DND-41 (cell line): ENCODE measurements around the gene RBMS3.

Experiments
- ATAC-seq: fragments of 200-7000 bp; cut with Tn5 transposase; 3 replicates; pipeline ENCODE4 v1.9.1; 2021; ENCODE audit warnings: low read depth; ENCODE audit not compliant: insufficient read depth
- DNase-seq: peaks from one replicate; pipeline ENCODE4 v3.0.0-alpha.2; 2020
- H2AFZ ChIP-seq: 2 replicates; pipeline ENCODE4 v1.6.0; 2012; ENCODE audit warnings: low read depth, low read length
- H3K27ac ChIP-seq: 2 replicates; pipeline ENCODE4 v1.5.1; 2012; ENCODE audit warnings: low read length, inconsistent platforms
- H3K27me3 ChIP-seq: fragments of 200-600 bp; sonication (generic); 2 replicates; pipeline ENCODE4 v1.6.0; 2012; ENCODE audit warnings: low read length, mild to moderate bottlenecking, inconsistent platforms; ENCODE audit not compliant: insufficient read depth, poor library complexity
- H3K36me3 ChIP-seq: 2 replicates; pipeline ENCODE4 v1.5.1; 2012; ENCODE audit warnings: low read length, inconsistent platforms; ENCODE audit not compliant: insufficient read depth
- H3K4me1 ChIP-seq: 2 replicates; pipeline ENCODE4 v1.5.1; 2012; ENCODE audit warnings: mild to moderate bottlenecking, low read length; ENCODE audit not compliant: insufficient read depth
- H3K4me2 ChIP-seq: 2 replicates; pipeline ENCODE4 v1.6.0; 2012; ENCODE audit warnings: mild to moderate bottlenecking, moderate library complexity, low read length, inconsistent platforms; ENCODE audit not compliant: insufficient read depth
- H3K4me3 ChIP-seq, 2 experiments: fragments of 200-600 bp in 1 of 2; shearing (Covaris generic) in 1 of 2; 2 replicates each; pipeline ENCODE4 v1.5.1; 2012 to 2016; ENCODE audit warnings: inconsistent platforms in 2 of 2, low read length in 2 of 2, mild to moderate bottlenecking in 2 of 2, low read depth in 1 of 2, moderate library complexity in 1 of 2
- H3K79me2 ChIP-seq: 2 replicates; pipeline ENCODE4 v1.6.0; 2012; ENCODE audit warnings: low read length, inconsistent platforms; ENCODE audit not compliant: insufficient read depth
- H3K9ac ChIP-seq: 2 replicates; pipeline ENCODE4 v1.6.0; 2012; ENCODE audit warnings: low read depth, mild to moderate bottlenecking, inconsistent platforms, low read length, moderate library complexity
- H3K9me3 ChIP-seq: 2 replicates; pipeline ENCODE4 v1.5.1; 2012; ENCODE audit warnings: low read length, moderate library complexity, mild to moderate bottlenecking, inconsistent platforms; ENCODE audit not compliant: insufficient read depth, severe bottlenecking
- H4K20me1 ChIP-seq: 2 replicates; pipeline ENCODE4 v1.6.0; 2012; ENCODE audit warnings: low read length; ENCODE audit not compliant: insufficient read depth
- CTCF ChIP-seq: IDR thresholded peaks from 2 replicates; pipeline ENCODE4 v1.5.1; 2012; ENCODE audit warnings: borderline replicate concordance, low read length, moderate library complexity, mild to moderate bottlenecking; ENCODE audit not compliant: poor library complexity, severe bottlenecking; ENCODE audit errors: extremely low read depth
- EZH2 ChIP-seq: IDR thresholded peaks from 3 replicates; pipeline ENCODE4 v1.6.1; 2012; ENCODE audit warnings: borderline replicate concordance, low read depth, mild to moderate bottlenecking, moderate library complexity, low read length, inconsistent platforms; ENCODE audit not compliant: severe bottlenecking

Gene RBMS3

GRCh38 chr3:29887451-29887850 lies 606.6 kb downstream of the RBMS3 start:
- Histone ChIP-seq H3K9ac (no peak overlapping the region), H3K27ac (no peak overlapping the region), H3K36me3 (no peaks in the 10 kb centered on the region), H3K27me3 (no peaks in the 10 kb centered on the region), H4K20me1 (no peaks in the 10 kb centered on the region), H3K4me1 (no peaks in the 10 kb centered on the region), H3K4me2 (no peak overlapping the region), H2AFZ (no peak overlapping the region), H3K79me2 (no peaks in the 10 kb centered on the region), H3K4me3 (no peak overlapping the region), H3K9me3 (no peaks in the 10 kb centered on the region)
- ATAC-seq: no peak
- TF ChIP-seq EZH2 (no peak), CTCF (no peak)
- no peak for DNase-seq

GRCh38 chr3:29889215-29889614 lies 608.3 kb downstream of the RBMS3 start:
- Histone ChIP-seq H3K27me3 (no peaks in the 10 kb centered on the region), H3K36me3 (no peaks in the 10 kb centered on the region), H3K79me2 (no peaks in the 10 kb centered on the region), H3K27ac (no peak overlapping the region), H3K4me2 (no peak overlapping the region), H3K9ac (no peak overlapping the region), H2AFZ (no peak overlapping the region), H4K20me1 (no peaks in the 10 kb centered on the region), H3K4me3 (no peak overlapping the region), H3K9me3 (no peaks in the 10 kb centered on the region), H3K4me1 (no peaks in the 10 kb centered on the region)
- TF ChIP-seq CTCF: no peak
- no peak for TF ChIP-seq EZH2
- DNase-seq: no peak
- ATAC-seq: no peak

- ATAC-seq: no peak
- H3K27ac ChIP-seq: no peak overlapping the region
- H2AFZ ChIP-seq: no peak overlapping the region
- H3K4me2 ChIP-seq: no peak overlapping the region
- H3K9ac ChIP-seq: no peak overlapping the region
- no peaks in the 10 kb centered on the region for H3K79me2 ChIP-seq
- no peak overlapping the region for H3K4me3 ChIP-seq
- no peaks in the 10 kb centered on the region for H3K9me3 ChIP-seq
- H3K27me3 ChIP-seq: no peaks in the 10 kb centered on the region
- H3K4me1 ChIP-seq: no peaks in the 10 kb centered on the region
- no peak for DNase-seq
- TF ChIP-seq CTCF (no peak), EZH2 (no peak)
- H3K36me3 ChIP-seq: no peaks in the 10 kb centered on the region
- H4K20me1 ChIP-seq: no peaks in the 10 kb centered on the region
Measured at GRCh38 chr3:29890801-29891200, 609.9 kb downstream of the RBMS3 start.

- ATAC-seq (no peak), DNase-seq (no peak)
- no peaks in the 10 kb centered on the region for H3K4me1 ChIP-seq
- H3K9ac ChIP-seq: no peak overlapping the region
- H3K4me2 ChIP-seq: no peak overlapping the region
- H3K9me3 ChIP-seq: no peaks in the 10 kb centered on the region
- no peaks in the 10 kb centered on the region for H3K36me3 ChIP-seq
- H2AFZ ChIP-seq: no peak overlapping the region
- H4K20me1 ChIP-seq: no peaks in the 10 kb centered on the region
- no peak overlapping the region for H3K27ac ChIP-seq
- TF ChIP-seq CTCF: no peak
- TF ChIP-seq EZH2: no peak
- no peak overlapping the region for H3K4me3 ChIP-seq
- H3K27me3 ChIP-seq: no peaks in the 10 kb centered on the region
- H3K79me2 ChIP-seq: no peaks in the 10 kb centered on the region
Measured at GRCh38 chr3:29892976-29893554, 612.2 kb downstream of the RBMS3 start.
